Loucy (cell line): ENCODE data around the gene PDGFB.

ENCODE experiments used
- CTCF ChIP-seq: fragments of 200-600 bp; sonication (generic); conservative IDR thresholded peaks from 2 replicates; pipeline ENCODE4 v1.5.1; 2014; ENCODE audit warnings: mild to moderate bottlenecking, antibody characterized with exemption, low read length
- EZH2phosphoT487 ChIP-seq: fragments of 200-600 bp; IDR thresholded peaks from 2 replicates; pipeline ENCODE4 v1.6.1; 2018; ENCODE audit warnings: antibody characterized with exemption, mild to moderate bottlenecking, moderate library complexity, borderline replicate concordance

- TF ChIP-seq CTCF (no peak), EZH2phosphoT487 (no peak)
Measured at GRCh38 chr22:39270792-39271191, 26.0 kb upstream of the PDGFB start.
